AG04449 (cell line): ENCODE results near the gene PLD3.

Experiments used
- CTCF ChIA-PET: fragments of 350-600 bp; formaldehyde crosslinking; extraction: SDS; loops from one replicate; lab custom pipeline; 2021; ENCODE audit warnings: antibody characterized with exemption; lab: Yijun Ruan, JAX
- POLR2A ChIA-PET: fragments of 400-600, 350-600 bp; formaldehyde crosslinking; extraction: SDS; loops from one replicate; lab custom pipeline; 2020; ENCODE audit warnings: antibody characterized with exemption, inconsistent platforms; lab: Yijun Ruan, JAX
- DNase-seq: peaks from one replicate; pipeline ENCODE4 v3.0.0-alpha.2; 2010; ENCODE audit warnings: low read depth, low spot score
- H3K4me3 ChIP-seq: 2 replicates; pipeline ENCODE4 v1.5.1; 2011; ENCODE audit warnings: low read depth, mild to moderate bottlenecking, control low read depth, low read length
- TF ChIP-seq, protein P1 (sequence below): IDR thresholded peaks from one replicate; pipeline ENCODE4 v1.5.1; 2011; ENCODE audit warnings: mild to moderate bottlenecking, moderate library complexity, low read length, control low read depth, inconsistent platforms; ENCODE audit not compliant: insufficient read depth; ENCODE audit errors: missing control alignments

PLD3 gene

DNA sequence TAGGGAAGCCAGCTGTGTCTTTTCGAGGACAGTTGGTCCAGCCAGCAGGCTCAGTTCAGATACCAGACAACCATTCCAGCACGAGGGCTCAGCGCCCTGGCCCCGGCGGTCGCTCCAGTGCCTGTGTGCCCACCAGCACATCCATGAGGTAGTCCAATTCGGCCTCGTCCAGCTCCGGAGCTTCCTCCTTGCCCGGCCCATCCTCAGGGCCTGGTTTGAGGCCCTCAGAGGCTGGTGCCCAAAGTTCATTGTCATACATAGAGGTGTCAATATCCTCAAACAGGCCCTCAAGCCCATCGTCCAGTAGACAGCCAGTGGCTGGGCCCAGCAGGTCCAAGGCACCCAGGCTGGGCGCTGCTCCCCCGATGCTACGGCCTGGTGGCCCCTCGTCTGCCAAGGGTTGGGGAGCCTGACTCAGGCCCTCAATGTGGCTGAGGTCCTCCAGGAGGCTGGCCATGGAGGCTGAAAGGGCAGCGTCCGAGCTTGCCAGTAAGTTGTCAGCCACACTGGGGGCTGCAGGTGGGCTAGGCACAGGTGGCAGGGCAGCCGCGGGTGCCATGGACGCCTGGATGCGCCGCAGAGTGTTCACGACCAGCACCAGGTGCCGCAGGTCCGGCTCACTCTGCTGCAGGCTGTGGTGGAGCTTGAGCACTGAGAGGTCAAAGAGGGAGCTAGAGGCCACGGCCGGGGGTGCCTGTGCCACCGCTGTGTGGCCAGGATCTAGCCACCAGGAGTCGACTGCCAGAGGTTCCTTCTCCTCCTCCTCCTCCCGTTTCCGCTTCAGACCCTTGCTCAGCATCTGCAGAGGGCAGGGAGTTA, 74.5 kb downstream of the PLD3 start:
- no peak overlapping the region for H3K4me3 ChIP-seq
- DNase-seq, result no peak
- TF ChIP-seq, protein P1, sequence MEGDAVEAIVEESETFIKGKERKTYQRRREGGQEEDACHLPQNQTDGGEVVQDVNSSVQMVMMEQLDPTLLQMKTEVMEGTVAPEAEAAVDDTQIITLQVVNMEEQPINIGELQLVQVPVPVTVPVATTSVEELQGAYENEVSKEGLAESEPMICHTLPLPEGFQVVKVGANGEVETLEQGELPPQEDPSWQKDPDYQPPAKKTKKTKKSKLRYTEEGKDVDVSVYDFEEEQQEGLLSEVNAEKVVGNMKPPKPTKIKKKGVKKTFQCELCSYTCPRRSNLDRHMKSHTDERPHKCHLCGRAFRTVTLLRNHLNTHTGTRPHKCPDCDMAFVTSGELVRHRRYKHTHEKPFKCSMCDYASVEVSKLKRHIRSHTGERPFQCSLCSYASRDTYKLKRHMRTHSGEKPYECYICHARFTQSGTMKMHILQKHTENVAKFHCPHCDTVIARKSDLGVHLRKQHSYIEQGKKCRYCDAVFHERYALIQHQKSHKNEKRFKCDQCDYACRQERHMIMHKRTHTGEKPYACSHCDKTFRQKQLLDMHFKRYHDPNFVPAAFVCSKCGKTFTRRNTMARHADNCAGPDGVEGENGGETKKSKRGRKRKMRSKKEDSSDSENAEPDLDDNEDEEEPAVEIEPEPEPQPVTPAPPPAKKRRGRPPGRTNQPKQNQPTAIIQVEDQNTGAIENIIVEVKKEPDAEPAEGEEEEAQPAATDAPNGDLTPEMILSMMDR, result no peak
- POLR2A ChIA-PET, result interaction anchor here (0.8 to 1.0 kb wide), 3 partner anchors 20 to 75 kb away, joined by 3 read pairs; partner anchors contain the start of genes C19orf47 and PLD3
- CTCF ChIA-PET, result interaction anchor here (1.1 to 5.0 kb wide), 4 partner anchors 11 to 212 kb away, joined by 3 to 30 read pairs (median 8); partner anchors contain the start of gene BLVRB

GRCh38 chr19:40423938-40424337, 75.4 kb downstream of the PLD3 start:
- CTCF ChIA-PET, result interaction anchor here (1.0 to 5.0 kb wide), 8 partner anchors 8 to 211 kb away, joined by 3 to 30 read pairs (median 4); partner anchors contain the start of gene BLVRB

GRCh38 chr19:40424637-40425449, 76.3 kb downstream of the PLD3 start:
- TF ChIP-seq, protein P1, result no peak
- no peak for DNase-seq
- H3K4me3 ChIP-seq, result peak overlapping the region; percentile 90
- CTCF ChIA-PET, result interaction anchor here (0.7 to 2.3 kb wide), 8 partner anchors 9 to 210 kb away, joined by 3 to 14 read pairs (median 4); no protein-coding TSS in a partner anchor
- POLR2A ChIA-PET, result interaction anchor here (1.3 kb wide), 1 partner anchor 8 kb away, joined by 7 read pairs; no protein-coding TSS in a partner anchor

More at GRCh38 chr19:40423938-40424337, 75.4 kb downstream of the PLD3 start:
- TF ChIP-seq, protein P1, result no peak
- DNase-seq, result no peak
- POLR2A ChIA-PET, result interaction anchor here (0.9 to 1.3 kb wide), 2 partner anchors 9 to 20 kb away, joined by 3 to 7 read pairs; no protein-coding TSS in a partner anchor
- peak overlapping the region; percentile 90 for H3K4me3 ChIP-seq

DNA sequence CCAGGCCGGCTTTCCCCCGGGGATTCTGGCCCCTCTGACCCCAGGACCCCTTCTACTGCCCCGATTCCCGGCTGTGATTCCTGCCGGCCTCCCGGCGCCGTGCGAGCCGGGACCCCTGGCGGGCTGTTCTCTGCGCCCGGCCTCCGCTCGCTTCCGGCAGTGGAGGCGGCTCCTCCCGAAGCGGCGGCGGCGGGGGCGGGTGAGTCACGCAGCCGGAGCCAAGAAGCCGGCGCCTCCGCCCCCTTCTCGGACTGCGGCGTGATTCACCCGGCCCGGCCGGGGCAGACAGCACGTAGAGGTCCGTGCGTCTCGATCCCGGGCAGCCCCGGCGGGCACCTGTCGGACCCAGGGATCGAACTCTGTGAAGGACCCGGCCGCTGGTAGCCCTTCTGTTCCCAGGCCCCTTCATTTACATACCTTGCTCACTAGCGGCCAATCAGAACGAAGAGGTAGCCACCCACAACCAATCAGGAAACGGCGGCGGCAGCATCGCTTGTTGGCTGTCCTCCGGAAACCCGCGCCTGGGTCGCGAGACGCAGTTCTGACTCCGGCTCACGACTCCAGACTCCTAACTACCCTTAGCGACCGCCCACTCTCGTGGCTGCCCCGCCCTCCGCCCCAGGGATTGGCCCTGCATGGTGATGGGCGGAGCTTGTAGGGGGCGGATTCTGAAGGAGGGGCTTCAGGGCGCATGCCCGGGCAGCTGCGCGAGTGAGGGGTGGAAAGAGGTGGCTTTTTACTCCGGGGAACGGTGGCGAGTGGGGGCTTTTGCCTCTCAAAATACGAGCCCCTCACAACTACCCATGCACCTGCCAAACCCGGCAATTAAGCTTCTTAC, 77.2 kb downstream of the PLD3 start, which contains the start of gene SERTAD1:
Gene SERTAD1 (minus strand): TSS at position 543 of the 838 bp plus-strand sequence. CDS start 2,446 bp downstream, outside the sequence.
- CTCF ChIA-PET, result interaction anchor here (0.5 to 2.2 kb wide), 10 partner anchors 10 to 278 kb away, joined by 3 to 13 read pairs (median 4); partner anchors contain the start of gene BLVRB
- POLR2A ChIA-PET, result interaction anchor here (0.5 to 2.1 kb wide), 18 partner anchors 8 to 178 kb away, joined by 3 to 37 read pairs (median 4); partner anchors contain the start of genes BLVRB, C19orf47, PLD3 and SERTAD3
- TF ChIP-seq, protein P1, result peak; percentile 62
- peak within 1 kb of the TSS; percentile 90 for H3K4me3 ChIP-seq
- peak; percentile 94 for DNase-seq
